Right ventricle myocardium superior (tissue), 1 donor: ENCODE data around the gene MKI67. TPM values are rescaled to one million over a fixed set of nuclear protein-coding genes. Genes with fewer than 3 reads are reported as not detected.

Source experiments
- ATAC-seq: fragments of 200-7000 bp; cut with Tn5 transposase; one replicate; pipeline ENCODE4 v1.9.1; 2020; ENCODE audit warnings: mild to moderate bottlenecking; ENCODE audit not compliant: poor library complexity
- DNase-seq: peaks from one replicate; pipeline ENCODE4 v3.0.0-alpha.2; 2020
- intact Hi-C: fragments of 100-400 bp; cut with DNase I; formaldehyde crosslinking; loops from one replicate; pipeline ENCODE4 v1.11.2; 2022
- total RNA-seq: library from RNA; stranded (reverse); fragmentation: NEBNext Ultra II Directional; extraction: Animal tissue kit (Norgen Biotek cat#: 25700); gene quantifications from one replicate; pipeline ENCODE4 v1.2.1, GENCODE V29; 2021
- donor health status: DM: no; HTN: yes; CAD: no; lungs with severe emphysema.

MKI67 gene
- total RNA-seq, 1 donor from 2014 or later = 2.4 TPM

GRCh38 chr10:128087884-128088709, 38.1 kb downstream of the MKI67 start:
- DNase-seq (no peak), ATAC-seq (no peak)
- intact Hi-C loops = no loop called here

GRCh38 chr10:128087146-128087883, 38.9 kb downstream of the MKI67 start:
- no peak for ATAC-seq
- no peak for DNase-seq
- intact Hi-C loops = no loop called here

- peak; percentile 12 for ATAC-seq
- no peak for DNase-seq
- intact Hi-C loops = no loop called here
Measured at GRCh38 chr10:128086003-128086863, 40.0 kb downstream of the MKI67 start.

DNA sequence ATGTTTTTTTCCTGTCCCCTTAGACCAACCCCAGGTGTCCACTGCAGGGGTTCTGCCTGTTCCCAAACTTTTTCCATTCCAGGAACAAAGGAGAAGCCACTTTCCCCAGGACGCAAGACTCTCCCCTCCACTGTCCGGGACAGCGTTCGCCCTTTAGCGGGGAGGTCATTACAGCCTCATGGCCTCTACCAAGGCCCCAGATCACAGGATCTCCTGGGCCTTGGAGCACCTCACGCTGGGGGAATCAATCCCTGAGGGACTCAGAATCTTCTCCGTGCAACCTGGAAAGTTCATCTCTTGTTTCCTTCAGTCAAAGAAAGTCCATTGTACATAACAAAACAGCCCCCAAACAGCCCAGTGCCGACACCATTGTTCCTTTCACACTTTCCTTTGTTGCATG, 41.2 kb downstream of the MKI67 start:
- intact Hi-C loops = no loop called here
- ATAC-seq (no peak), DNase-seq (no peak)

DNA sequence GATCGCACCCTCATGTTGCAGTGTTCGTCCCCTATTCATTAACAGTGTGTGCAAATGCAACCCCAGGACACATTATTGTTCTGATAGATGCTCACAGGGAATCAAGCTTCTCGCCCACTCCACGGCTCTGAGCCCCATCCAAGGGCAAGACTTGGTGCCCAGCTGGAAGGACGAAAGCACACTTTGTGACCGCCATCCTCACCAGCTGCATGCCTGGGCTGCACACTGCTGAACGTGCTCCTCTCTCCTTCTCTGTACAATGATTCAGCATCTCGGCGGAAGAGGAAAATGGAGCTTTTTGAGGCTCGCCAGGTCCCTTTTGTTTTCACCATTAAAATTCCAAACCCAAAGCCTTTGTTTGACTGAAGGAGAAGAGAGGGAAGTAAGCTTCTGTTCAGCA, 41.9 kb downstream of the MKI67 start:
- ATAC-seq (no peak), DNase-seq (no peak)
- intact Hi-C loops = no loop called here

GRCh38 chr10:128083191-128083895, 42.9 kb downstream of the MKI67 start:
- intact Hi-C loops = no loop called here
- DNase-seq = no peak
- ATAC-seq = no peak

DNA sequence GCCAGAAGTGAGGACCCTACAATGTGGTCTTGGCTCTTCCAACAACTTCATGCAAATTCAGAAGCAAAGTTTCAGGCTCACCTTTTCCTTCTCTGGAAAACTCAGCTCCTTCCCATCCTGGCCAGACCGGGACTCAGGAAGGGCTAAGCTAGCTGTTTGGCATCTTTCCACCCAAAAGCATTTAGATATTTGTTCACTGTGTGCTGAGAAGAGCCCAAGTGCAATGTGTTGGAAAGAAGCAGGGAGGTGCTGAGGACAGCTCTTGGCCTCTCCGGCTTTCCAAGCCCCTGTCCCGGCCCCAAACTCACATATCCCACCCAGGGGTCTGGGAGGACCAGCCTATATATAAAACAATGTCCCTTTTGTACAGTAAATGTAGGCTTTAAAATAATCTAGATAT, 44.5 kb downstream of the MKI67 start:
- DNase-seq (no peak), ATAC-seq (no peak)
- intact Hi-C loops = no loop called here

DNA sequence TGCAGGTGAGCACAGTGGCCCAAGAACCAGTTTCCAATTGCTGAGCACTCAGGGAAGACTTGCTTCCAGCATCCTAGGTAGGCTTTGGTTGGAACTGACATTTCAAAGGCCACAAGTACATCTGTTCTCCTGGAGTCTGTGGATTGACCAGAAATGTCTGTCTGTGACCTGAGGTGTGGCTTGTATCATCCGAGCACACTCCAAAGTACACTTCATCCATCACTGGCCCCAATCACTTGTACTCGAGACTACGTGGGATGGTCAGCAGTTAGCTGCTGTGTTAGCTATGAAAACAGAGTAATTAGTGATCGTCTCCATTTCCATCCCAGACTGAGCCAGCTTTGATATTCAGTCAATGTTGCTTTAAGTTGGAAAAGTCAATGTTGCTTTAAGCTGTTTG, 45.0 kb downstream of the MKI67 start:
- ATAC-seq = no peak
- intact Hi-C loops = no loop called here
- DNase-seq = no peak

DNA sequence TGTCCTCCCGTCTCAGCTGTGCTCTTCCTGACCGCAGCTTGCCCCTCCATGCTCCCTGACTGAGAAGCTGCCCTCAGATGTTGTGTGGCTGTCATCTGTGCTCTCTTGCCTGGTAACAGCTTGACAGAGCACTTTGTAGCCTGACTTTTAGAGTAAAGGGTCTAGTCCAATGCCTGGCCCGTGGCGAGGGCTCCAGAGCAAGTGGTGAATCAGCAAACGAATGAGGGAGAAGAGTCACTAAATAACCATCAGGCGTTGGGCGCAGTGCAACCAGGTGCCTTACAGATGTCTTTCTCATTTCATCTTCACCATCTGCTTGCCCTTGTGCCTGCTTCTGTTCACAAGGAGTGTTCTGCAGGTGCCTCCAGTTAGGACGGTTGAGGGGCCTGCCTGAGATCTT, 45.6 kb downstream of the MKI67 start:
- intact Hi-C loops = no loop called here
- ATAC-seq = no peak
- DNase-seq = no peak

- ATAC-seq = no peak
- no peak for DNase-seq
- intact Hi-C loops = no loop called here
Measured at GRCh38 chr10:128080231-128080630, 46.0 kb downstream of the MKI67 start.

GRCh38 chr10:128078136-128078969, 47.9 kb downstream of the MKI67 start:
- ATAC-seq = peak; percentile 65
- no peak for DNase-seq
- intact Hi-C loops = no loop called here

DNA sequence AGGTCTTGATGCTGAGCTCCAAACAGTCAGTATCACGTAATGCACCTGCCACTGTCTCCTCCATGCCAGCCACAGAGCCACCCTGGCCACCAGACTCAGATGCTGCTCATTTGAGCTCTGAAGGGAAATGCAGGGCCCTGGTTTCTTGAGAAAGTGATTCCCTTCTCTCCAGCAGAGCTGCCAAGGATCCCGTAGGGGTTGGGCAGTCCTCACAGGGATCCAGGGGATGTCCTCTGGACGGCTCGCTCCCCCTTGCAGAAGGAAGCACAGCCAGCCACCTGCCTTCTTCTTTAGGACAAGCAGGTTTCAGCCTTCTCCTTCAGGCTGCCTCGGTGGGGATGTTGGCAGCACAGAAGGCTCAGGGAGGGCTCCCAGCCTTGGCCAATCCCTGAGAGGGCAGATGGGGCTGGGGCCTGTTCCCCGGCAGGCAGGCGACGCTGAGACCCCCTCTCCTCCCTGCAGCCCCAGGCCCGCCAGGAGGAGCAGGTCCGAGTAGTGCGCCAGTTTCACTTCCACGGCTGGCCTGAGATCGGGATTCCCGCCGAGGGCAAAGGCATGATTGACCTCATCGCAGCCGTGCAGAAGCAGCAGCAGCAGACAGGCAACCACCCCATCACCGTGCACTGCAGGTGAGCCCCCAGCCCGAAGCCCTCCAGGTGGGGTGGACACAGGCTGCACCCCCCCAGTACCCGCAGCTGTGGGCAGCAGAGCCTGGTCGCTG, 48.9 kb downstream of the MKI67 start:
- DNase-seq (no peak), ATAC-seq (no peak)
- intact Hi-C loops = no loop called here

GRCh38 chr10:128074589-128074988, 51.6 kb downstream of the MKI67 start:
- DNase-seq (no peak), ATAC-seq (no peak)
- intact Hi-C loops = loop anchor here (5.0 kb wide), 1 partner anchor 37 kb away; no protein-coding TSS in a partner anchor

DNA sequence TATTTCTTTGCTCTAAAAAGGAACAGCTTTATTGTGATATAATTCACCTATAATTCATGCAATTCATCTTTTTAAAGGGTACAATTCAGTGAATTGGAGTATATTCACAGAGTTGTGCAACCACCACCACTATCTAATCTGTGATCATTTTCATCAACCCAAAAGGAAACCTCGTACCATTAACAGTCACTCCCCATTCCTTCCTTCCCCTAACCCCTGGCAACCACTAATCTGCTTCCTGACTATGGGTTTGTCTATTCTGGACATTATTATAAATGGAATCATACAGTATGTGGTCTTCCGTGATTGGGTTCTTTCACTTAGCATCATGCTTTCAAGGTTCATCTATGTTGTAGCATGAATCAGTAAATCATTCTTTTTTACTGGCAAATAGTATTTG, 52.3 kb downstream of the MKI67 start:
- no peak for DNase-seq
- intact Hi-C loops = loop anchor here (5.0 kb wide), 1 partner anchor 37 kb away; no protein-coding TSS in a partner anchor
- ATAC-seq = no peak

DNA sequence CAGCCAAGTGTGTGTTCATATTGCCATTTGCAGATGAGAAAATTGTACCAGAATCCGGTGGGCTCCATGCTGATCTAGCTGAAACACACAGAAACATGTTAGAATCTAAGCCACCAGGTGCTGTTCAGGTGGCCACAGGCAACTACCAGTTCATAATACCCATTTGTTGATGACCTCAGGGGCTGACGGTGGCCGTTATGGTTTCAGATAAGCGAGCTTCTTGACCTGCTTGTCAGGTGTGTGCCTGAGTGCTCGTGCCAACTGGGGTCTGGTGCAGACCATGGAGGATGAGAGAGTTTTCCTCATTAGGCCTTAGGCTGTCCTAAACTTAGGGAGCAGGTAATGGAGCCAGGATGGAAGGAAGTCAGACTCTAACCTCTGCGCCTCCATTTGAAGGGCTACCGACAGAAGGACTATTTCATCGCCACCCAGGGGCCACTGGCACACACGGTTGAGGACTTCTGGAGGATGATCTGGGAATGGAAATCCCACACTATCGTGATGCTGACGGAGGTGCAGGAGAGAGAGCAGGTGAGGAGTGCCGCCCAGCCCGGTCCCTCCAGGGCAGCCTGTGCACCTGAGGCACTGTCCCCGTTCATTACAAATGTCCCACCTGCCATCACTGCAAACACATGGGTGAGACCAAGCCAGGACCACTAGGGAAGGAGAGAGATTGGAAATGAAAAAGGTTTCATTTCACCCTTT, 53.1 kb downstream of the MKI67 start:
- intact Hi-C loops = loop anchor here (5.0 kb wide), 1 partner anchor 36 kb away; no protein-coding TSS in a partner anchor
- no peak for ATAC-seq
- no peak for DNase-seq

DNA sequence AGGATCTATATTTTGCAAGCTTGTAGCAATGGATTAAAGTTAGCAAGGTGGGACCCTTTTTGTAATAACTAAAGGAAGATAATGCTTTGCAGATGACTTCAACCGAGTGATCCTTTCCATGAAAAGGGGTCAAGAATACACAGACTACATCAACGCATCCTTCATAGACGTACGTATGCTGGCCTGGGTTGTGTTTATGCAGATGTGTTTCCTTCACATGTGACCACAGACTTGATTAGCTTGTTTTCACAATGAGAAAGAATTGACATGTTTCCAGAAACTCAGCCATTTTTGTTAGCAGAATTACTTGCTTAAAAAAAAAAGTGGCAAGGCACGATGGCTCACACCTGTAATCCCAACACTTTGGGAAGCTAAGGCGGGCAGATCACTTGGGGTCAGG, 54.2 kb downstream of the MKI67 start:
- DNase-seq = no peak
- ATAC-seq = no peak
- intact Hi-C loops = loop anchor here (5.0 kb wide), 1 partner anchor 35 kb away; no protein-coding TSS in a partner anchor
